NCI-H1694 (cell line): ENCODE data around the gene PIP5K1B.
"Not testable (repeated sequence)": the region's sequence is repeated elsewhere in the genome, so short reads cannot be mapped to it uniquely, and the experiment has no call there.

Source experiments
- DNase-seq: peaks from one replicate; lab custom pipeline; 2025; lab: John Stamatoyannopoulos, UW

The PIP5K1B gene, protein sequence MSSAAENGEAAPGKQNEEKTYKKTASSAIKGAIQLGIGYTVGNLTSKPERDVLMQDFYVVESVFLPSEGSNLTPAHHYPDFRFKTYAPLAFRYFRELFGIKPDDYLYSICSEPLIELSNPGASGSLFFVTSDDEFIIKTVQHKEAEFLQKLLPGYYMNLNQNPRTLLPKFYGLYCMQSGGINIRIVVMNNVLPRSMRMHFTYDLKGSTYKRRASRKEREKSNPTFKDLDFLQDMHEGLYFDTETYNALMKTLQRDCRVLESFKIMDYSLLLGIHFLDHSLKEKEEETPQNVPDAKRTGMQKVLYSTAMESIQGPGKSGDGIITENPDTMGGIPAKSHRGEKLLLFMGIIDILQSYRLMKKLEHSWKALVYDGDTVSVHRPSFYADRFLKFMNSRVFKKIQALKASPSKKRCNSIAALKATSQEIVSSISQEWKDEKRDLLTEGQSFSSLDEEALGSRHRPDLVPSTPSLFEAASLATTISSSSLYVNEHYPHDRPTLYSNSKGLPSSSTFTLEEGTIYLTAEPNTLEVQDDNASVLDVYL

DNA sequence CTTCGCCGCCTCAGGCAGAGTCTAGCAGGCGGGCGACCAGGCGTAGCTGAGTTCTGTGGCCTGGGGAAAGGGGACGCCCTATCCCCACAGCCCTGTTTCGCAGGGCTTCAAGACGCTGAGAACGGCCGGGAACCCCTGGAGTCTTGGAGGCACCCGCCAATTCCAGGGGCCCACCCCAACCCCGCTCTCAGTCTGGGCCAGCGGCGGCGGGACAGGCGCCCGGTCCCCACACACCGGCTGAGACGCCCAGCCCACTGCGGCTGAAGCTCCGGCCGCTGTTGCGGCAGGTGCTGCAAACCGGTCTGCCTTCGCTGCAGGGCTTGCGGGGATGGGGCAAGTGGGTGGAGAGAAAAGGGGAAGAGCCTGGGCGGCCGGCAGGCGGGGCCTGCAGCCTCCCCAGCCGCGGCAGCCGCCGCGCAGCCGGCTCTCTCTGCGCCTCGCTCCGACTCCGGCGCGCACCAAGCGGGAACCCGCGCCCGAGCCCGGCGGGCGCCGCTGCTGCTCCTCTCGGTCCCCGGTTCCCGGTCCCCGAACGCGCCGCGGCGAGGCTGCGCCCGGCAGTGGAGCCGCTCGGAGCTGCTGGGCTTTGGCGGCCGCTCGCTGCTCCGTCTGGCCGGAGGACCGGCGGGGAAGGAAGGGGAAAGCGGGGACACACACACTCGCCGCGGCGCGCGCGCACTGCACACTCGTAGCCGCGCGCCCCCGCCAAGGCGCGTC, at the start of gene PIP5K1B:
PIP5K1B (plus strand) TSS at position 427 of the 717 bp plus-strand sequence. CDS start 117,375 bp downstream, outside the sequence.
- DNase-seq: no peak

DNA sequence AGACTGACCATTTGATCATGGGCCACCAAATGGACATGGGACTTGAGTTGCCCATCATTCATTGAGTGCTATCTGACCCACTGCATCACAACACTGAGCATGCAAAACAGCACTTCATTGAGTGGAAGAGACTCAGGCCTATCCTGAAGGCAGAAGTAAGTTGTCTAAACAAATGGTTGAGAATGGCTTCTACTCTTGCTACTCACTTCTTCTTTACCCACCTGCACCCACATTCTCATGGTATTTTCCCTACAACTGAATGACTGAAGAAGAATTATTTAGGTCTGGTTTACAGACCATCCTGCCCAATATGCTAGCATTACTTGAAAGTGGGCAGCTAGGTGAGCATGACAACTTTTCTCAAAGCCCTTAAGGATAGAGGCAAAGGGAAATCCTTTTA, 41.0 kb upstream of the PIP5K1B start:
- no peak for DNase-seq

DNA sequence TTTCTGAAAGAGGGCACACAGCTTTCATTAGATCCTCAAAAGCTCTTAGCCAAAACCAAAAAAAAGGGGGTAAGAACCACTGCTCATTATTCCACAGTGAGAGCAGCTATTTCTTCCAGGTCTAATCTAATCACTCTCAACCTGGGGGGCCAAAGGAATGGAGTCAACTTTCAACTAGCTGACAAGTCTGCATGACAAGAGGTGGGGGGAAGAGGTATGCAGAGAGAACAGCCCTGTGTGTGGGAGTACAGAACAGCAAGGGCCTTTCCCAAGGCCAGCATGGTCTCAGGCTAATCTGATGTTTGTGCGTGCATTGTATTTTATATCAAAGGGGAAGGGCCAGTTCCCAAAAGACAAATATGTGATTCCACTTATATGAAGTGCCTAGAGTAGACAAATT, 36.9 kb upstream of the PIP5K1B start:
- DNase-seq: no peak

DNA sequence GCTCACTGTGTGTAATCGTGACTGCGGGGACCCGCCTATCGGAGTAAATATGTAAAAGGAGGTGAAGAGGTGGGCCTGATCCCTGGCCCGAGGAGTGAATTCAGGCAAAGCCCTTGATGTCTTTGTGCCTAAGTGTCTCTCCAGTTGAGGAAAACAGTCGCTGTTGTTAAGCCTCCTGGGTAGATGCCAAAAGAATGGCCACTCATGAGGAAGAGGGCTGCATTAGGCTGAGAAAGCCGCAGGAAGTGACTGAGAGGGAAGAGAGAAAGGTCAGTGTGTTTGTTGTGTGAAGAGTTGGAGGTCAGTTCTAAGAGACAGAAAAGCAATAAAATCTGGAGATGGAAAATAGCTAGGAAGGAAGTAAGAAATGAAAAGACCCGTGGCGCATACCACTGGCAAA, 35.8 kb upstream of the PIP5K1B start:
- no peak for DNase-seq

DNA sequence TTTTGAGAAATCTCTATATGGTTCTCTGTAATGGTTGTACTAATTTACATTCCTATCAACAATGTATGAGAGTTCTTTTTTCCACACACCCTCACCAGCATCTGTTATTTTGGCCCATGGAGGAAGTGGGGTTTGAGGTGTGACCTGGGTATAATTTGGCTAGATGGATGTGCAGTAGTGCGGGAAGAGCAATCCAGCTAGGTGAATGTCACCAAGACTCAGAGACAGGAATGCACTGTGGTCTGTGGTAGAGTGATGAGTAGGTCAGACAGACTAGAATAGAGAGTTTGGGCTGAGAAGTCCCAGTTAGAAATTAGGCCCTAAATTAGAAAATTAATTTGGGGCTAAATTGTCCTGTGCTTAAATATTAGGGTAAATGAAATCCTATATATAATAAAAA, 32.8 kb upstream of the PIP5K1B start:
- DNase-seq: no peak

DNA sequence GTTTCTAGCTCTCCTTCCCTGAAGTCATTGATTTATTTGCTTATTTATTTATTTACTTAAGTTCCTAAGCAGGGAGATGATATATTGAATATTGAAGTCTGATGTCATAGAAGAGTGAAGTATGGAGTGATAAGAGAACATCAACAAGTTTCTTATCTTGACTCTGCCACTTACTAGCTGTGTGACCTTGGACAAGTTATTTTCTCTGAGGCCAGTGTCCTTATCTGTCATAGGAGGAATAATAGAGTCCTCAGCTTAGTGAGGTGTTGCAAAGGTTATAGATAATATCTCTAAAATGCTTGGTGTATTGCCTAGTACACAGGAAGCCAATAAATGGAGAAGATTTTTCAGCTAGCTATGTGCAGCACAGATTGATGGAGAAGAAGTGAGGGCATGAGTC, 32.4 kb upstream of the PIP5K1B start:
- DNase-seq: no peak

DNA sequence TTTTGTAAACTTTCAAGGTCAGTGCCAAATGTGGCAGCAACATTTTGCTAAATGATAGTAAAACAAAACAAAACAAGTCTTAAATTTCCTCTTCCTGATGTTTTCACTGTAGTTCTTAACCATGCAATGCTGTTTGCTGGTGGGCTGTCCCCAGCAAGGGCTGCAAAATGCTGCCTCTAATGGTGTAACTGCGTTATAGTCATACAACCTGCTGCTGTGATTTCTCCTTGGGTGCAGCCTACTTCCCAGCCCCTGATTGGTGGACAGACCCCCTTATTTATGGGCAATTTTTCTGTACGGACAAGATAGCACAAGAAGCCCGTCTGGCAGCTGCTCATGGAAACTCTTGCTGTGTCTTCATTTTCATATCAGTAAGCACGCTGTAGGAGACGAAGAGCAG, 26.6 kb upstream of the PIP5K1B start:
- DNase-seq: peak; percentile 11

DNA sequence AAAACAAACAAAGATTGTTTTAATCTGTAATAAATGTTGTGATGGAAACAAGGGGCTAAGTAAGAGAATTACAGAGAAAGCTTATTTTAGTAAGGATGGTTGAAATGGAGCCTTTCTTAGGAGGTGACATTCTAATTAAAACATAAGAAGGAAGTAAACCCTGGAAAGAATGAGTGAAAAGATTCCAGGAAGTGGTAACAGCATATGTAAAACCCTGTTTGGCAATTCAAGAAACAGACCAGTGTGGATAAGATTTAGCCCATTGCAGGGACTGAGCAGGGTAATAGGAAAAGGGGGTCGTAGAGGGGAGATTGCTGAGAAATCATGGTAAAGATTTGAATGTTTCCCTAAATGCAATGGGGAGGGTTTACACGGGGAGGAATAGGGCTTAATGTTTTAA, 21.6 kb upstream of the PIP5K1B start:
- no peak for DNase-seq

DNA sequence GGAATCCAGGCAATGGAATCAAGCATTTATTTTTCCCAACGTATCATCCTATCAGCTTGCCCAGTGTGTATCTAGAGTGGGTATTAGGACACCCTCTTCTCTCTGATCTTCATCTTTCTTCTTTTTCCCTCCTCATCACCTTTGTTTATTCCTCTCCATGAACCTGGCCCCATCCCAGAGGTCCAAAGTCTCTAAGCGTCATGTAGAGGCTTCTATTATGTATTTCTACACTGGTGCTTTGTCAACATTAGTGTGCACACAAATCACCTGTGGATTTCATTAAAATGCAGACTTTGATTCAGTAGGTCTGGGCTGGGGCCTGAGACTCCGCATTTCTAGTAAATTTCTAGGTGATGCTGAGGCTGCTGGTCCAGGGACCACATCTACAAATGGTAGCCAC, 19.8 kb upstream of the PIP5K1B start:
- DNase-seq: no peak

DNA sequence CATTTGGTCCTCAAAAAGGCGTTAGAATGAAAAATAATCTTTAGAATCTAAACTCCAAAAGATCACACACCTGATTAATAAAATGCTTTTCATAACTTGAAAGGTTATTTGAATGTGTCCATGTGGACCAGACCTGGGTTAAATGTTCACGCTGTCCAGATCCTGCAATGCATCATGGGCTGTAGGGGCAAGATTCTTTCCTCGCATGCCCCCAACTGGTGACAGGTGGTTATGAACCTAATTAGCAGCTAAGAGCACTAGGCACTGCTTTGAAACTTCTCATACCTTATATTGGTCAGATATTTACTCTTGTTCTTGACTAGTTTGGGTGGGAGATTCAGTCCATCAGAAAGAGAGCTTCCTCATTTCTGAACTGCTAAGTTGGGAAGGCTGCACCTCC, 19.3 kb upstream of the PIP5K1B start:
- no peak for DNase-seq

DNA sequence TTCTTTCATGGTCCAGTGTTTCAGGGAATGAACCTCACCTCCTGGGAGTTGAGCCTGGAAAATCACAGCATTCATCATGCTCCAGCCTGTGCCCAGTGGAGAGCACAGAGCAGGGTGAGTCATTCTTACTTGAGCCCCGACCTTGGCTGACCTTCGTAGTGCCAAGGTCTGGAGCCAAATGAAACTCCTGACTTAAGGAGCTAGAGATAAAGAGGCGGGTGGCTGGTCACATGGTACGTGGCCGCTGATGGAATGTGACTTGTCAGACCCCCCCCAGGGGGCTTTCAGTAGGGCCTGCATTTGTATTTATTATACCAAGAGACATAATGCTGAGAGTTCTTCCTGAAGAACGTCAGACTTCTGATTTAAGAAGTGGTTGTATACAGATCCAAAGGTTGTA, 15.0 kb upstream of the PIP5K1B start:
- DNase-seq: no peak

DNA sequence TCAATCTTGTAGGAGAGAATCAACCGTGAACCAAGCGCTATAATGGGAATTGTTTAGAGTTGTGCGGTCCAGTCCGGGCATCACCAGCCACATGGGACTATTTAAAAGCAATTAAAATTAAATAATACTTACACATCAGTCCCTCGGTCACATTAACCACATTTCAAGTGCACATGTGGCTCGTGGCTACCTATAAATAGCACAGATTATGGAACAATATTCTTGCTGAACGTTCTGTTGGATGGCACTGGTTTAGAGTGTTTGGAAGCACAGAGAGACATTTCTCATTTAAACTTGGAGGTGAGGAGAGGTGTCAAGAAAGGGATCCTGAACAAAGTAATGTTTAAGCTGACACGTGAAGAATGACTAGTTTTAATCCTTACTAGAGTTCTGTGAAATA, 12.5 kb upstream of the PIP5K1B start:
- DNase-seq: no peak

DNA sequence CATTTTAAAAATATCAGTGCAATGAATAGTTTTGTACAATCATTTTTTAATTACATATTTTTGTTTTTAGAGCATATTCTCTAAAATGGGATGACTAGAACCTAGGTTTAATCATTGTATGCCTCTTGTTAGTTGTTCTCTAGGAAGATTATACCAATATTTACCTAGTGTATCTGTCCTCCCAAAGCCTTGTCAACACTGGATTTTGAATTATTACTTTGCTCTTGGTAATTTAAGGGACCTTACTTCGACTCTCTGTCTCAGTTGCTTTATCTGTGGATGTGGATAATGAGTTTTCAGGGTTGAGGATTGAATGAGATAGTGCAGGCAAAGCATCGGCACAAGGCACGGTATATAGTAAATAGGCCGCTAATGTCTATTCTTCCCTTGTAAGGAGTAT, 10.9 kb upstream of the PIP5K1B start:
- DNase-seq: no peak

DNA sequence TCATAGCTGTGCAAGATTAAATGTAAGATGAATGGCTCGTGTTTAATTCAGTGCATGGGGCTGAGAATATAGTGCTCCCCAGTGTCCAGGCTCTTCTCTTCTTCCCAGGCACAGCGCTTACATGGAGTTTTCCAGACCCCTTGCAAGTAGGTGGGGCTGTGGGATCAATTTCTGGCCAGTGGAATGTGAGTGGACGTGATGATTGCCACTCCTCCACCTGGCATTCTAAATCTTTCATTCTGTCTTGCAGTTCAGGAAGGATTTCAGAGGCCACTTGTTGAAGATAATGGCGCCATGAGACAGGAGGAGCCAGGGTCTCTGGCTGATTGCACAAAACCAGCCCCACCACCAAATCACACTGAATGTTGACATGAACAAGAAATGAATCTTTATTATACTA, 7.2 kb upstream of the PIP5K1B start:
- DNase-seq: no peak

DNA sequence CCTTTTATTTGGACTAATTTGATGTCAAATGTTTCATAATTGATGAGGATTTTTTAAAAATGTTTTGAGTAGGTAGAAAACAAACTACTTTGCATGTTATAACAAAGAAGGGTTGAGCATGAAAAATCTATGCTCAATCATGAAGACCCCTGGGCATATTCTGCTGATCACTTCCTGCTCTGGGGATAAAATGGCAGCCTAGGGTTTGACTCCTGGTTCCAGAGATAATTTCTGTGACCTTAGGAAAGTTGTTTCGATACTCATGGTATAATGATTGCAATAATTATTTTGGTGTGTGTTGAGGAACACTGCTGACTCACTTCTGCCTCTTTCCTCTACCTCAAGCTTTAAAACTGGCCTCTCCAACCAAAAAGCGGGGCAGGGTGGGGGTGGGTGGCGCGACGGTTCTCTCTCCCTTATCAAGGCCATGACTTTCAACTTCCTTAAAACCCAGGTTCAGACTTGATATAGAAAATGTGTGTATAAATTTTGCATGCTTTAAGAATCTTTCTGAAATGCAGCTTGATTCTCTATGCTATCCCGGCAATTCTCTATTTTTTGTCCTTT, 6.0 kb upstream of the PIP5K1B start:
- no peak for DNase-seq

DNA sequence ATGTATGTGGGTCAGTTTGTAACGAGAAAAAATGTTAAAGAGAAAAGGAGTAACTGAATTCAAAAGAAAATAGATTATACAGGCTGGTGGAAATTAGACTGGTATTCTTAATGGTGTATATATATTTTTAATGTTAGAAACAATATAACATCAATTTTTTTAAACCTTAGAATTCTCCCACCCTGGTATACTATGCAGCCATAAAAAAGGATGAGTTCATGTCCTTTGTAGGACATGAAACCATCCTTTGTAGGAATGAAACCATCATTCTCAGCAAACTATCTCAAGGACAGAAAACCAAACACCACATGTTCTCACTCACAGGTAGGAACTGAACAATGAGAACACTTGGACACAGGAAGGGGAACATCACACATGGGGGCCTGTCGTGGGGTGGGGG, 5.4 kb upstream of the PIP5K1B start:
- DNase-seq: not testable (repeated sequence)

DNA sequence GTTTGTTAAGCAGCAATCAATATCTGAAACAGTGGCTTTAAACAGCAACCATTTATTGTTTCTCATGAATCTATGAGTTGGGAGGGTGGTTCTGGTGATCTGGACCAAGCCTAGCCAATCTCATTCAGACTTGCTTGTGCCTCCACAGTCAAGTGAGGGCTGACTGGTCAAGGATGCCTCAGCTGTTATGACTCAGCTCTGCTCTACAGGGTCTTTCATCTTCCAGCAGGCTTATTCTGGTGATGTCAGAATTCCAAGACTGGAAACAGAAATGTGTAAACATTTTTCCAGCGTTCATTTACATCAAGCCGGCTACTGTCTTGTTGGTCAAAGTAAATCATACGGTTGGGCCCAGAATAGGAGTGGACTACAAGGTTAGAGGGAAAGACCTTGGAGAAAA, 2.5 kb upstream of the PIP5K1B start:
- DNase-seq: no peak

DNA sequence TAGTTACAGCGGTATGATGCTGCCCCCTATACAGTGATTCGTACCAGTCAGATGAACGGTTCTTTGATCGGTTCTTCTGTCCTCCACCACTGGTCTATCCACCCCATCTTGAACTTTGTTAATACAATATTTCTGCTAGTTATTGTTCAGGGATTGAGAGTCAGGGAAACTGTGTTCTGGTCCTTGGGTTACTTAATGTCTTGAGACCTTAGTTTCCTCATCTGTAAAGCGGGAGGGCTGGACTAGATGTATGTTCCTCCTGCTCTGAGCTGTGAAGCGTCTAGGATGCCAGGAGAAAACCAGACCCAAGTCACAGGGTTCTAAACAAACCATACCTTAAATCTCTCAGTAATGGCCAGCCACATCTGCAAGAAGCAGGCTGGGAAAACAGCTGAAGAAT, 1.4 kb upstream of the PIP5K1B start:
- no peak for DNase-seq

DNA sequence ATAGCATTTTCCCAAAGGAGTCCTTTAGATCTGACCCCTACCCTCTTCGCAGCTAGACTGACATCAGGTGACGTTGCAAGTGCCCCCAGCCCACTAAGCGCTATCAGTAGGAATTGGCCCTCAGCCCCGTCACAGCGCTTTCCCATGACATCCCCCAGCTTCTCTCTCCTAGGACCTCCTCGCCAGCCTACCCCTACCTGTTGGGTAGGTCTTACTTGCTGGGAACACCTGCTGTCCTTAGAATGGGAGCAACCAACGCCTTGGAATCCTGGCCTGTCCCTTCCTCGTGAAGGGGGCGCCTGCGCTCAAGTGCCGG, 584 bp upstream of the PIP5K1B start:
- no peak for DNase-seq

DNA sequence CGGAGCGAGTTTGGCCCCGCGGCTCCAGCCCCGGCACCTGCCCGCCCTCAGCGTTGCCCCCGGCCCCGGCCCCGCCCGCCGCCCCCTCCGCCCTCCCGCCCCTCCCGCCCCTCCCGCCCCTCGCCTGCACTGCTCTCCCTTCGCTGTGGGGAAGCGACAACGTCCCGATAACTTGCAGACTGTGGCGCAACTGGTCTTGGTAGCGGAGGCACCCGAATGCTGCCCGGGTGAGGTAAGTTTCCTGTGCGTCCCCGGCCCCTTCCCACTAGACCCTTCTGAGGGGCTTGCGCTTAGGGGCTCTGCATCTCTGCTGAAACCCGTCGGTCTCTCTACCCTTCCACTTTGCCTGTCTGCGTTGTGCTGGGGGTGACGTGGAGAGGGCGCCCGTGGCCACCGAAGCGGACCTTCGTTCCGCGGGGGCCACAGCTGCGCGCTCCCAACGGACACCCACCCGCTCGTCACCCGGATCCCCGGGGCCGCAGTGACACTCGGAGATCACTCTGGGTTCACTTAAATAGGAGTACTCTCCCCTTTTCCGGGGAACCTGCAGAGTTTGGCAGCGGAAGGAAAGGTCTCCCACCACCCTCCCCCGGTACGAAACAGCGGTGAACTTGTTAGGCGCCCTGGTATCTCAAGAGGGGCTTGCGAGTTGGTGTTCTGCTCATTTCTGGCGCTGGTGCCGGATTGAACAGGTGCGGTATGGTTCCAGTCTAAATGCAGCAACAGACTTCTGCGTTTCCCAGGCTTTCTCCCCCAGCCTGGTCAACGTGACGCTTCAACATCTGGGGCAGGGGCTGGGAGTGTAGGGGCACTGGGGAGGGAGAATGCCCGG, 707 bp downstream of the PIP5K1B start:
- no peak for DNase-seq

DNA sequence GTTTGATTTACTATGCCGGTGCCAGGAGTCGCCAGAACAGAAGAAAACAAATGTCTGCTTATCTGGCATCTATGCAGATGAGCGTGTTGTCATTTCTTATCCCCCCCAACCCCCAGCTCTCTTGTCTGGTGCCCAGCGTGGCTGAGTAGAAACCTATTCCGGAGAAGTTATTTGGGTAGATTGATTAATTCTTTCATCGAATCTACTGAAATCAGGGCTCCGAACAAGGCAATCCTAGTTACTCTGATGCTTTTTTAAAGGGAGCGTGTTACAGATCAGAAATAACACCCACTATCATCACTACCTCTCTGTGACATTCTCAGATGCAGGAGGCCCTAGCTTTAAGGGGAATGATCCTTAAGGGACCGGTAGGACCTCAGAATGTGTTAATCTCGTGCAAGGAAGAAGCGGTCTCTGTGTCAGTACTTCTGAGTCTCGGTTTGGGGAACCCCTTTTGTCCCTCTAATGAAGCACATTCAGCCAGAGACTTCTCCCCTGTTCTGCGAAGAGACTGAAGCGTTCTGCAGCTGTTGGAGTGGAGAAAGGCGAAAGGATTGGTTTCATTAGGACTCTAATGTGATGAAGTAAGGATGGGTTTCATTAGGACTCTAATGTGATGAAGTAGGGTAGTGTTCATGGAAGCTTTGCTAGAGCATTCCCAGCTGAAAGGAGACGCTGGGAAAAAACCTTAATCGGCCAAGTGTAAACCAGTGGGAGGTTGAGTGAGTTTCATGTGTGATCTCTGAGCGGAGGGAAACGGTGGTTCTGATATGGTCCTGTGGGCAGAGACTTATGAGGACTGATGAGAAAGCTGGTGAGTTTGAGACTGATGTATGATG, 1.5 kb downstream of the PIP5K1B start:
- no peak for DNase-seq
